Hepatic stellate cell (primary cell): ENCODE results near the gene RAB11A.

ENCODE experiments used
- DNase-seq: peaks from one replicate; pipeline ENCODE4 v3.0.0; 2011; ENCODE audit warnings: low spot score

RAB11A gene

GRCh38 chr15:65916664-65917406 lies 47.5 kb downstream of the RAB11A start:
- DNase-seq = peak; percentile 86

GRCh38 chr15:65917407-65917756 lies 48.1 kb downstream of the RAB11A start:
- no peak for DNase-seq

- no peak for DNase-seq
These were observed 48.6 kb downstream of the RAB11A start for GRCh38 chr15:65917936-65918335.

DNA sequence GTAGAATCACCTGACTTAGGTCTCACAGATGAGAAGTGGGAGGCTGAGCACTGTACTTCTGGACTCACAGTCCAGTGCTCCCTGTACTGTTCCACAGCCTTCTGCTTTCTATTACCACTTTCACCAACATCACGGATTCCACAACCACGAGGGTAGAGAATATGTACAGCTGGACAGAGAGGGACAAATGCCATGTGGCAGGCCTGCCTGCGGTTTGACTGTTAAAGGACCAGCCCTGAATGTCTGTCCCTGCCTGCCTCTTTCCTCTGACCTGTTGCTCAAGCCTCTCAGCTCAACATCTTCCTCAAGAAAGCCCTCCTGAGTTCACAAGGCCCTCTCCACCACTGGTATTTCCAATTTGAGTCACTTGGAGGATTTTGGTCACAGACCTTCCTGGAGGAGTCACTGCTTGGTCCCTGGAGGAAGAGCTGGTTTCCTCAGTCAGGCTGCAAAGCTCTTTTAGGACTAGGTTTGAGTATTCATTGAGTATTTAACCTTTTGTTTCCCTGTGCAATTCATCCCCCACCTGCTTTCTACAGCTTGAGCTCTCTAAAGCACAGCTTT lies 49.1 kb downstream of the RAB11A start:
- no peak for DNase-seq

GRCh38 chr15:65918945-65919344 lies 49.7 kb downstream of the RAB11A start:
- DNase-seq = no peak

GRCh38 chr15:65919353-65919752 lies 50.1 kb downstream of the RAB11A start:
- DNase-seq = no peak

DNA sequence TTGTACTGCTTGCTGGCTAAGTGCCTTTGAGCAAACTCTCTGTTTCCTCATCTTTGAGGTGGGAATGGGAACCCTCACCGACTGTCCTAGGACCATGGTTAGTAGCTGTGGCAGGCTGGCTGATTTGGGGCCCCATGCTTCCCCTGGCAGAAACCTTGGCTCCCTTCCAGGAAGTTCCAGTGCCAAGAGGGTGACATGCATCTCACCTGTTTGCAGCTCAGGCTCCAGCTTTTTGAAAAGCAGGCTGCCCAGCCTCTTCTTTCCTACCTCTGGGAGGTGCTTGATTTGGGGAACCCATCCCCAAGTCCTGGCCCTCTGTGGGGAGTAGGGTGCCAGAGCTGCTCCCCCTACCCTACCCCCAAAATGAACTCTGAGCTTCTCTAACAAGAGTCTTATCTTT lies 50.8 kb downstream of the RAB11A start:
- no peak for DNase-seq

GRCh38 chr15:65920825-65921309 lies 51.6 kb downstream of the RAB11A start:
- DNase-seq = peak; percentile 40

- DNase-seq = no peak
These were observed 52.5 kb downstream of the RAB11A start for GRCh38 chr15:65921780-65922179.

DNA sequence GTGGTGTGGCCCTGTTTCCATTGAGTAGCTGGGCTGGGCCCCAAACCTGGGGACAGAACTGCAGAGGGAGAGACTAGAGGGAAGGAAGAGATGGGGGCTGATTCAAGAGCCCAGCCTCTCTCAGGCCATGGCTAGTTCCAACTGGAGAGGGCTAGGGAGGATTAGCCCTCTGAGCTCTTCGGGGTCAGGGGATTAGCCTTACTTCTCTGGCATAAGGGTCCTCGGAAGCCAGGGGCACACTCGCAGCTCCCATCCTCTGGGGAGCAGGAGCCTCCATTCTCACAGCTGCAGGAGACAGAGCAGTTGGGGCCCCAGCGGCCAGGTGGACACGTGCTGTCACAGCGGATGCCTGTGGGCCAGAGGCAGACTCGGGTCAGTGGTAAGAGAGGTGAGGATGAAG lies 53.3 kb downstream of the RAB11A start:
- no peak for DNase-seq

- DNase-seq = no peak
These were observed 54.0 kb downstream of the RAB11A start for GRCh38 chr15:65923264-65923663.

DNA sequence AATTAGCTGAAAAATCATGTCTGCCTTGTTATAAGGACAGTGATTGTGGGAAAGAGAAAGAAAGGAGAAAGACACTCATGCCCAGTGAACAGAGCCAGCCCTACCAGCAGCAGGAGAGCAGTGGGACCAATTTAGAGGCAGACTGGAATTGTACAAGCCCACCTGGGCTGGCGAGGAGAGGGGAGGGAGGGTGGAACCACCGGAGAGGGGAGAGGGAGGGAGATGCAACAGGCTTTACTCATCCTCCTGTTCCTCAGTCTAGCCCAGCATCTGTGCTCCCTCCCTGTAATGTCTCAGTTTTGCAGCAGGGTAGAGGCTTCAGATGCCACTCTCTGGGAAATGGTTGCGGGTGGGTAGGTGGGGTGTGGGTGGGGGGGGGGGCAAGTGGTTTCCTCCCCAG lies 54.7 kb downstream of the RAB11A start:
- no peak for DNase-seq

- no peak for DNase-seq
These were observed 56.0 kb downstream of the RAB11A start for GRCh38 chr15:65925338-65925737.

- no peak for DNase-seq
These were observed 57.2 kb downstream of the RAB11A start for GRCh38 chr15:65926459-65926858.

DNA sequence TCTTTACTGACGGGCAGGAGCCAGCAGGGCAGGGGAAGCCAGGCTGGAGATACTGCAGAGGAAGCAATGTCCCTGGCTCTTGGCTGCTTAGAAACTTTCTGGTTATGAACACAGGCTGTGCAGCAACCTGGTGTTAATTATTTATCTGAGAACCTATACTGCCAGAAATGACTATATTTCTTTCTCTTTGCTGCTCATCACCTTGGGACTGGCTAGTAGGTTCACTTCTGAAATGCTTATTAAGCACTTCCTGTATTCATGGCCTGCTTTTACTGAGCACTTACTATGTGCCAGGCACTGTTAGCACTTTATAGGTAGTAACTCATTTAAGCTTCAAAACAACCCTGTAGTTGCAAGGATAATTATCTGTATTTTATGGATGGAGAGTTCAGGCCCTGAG lies 57.6 kb downstream of the RAB11A start:
- DNase-seq = no peak

DNA sequence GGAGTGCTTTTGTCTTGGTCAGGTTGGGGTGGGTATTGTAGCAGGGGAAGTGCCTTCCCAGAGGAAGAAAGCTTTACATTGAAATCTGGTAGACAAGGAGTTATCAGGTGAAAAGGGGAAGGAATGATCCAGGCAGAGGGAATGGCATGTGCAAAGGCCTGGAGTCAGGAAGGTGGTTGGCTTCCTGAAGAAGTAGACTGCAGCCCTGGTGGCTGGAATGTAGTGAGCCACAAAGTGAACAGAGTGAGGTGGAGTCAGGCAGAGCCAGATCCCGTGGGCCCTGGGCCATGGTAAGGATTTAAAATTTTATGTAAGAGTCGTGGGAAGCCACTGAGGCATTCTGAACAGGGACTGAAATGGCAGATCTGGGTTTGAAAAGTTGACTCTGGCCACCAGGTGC lies 58.3 kb downstream of the RAB11A start:
- DNase-seq = no peak

GRCh38 chr15:65929573-65929972 lies 60.3 kb downstream of the RAB11A start:
- no peak for DNase-seq

DNA sequence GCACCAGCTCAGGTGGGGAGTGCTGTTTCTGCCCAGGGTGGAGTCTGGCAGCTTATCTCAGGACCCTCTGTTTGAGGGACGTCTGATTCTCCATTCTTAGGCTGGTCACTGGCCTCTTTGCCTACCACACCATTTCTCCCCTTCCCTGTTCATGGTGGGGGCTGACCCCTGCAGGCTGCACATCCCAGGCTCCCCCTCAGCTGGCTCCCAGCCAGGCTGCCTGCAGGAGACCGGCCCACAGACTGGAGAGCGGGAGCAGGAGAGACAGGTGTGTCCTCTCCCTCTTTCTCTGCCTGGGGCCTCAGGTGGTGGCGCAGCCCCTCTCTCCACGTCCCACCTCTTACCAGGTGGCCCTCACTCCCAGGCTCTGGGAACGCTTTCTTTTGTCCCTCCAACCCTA lies 60.8 kb downstream of the RAB11A start:
- no peak for DNase-seq

DNA sequence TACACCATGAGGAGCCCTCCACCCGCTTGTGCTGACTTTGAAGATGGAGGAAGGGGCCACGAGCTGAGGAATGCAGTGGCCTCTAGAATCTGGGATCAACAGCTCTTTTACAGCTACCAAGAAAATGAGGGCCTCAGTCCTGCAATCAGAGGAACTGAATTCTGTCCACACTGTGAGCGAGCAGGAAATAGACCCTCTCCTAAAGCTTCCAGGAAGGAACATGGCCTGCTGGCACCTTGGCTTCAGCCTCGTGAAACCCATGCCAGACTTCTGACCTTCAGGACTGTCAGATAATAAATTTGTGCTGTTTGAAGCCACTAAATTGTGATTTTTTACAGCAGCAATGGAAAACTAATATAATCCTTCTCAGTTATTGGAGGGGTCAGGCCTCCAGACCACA lies 61.9 kb downstream of the RAB11A start:
- DNase-seq = no peak

DNA sequence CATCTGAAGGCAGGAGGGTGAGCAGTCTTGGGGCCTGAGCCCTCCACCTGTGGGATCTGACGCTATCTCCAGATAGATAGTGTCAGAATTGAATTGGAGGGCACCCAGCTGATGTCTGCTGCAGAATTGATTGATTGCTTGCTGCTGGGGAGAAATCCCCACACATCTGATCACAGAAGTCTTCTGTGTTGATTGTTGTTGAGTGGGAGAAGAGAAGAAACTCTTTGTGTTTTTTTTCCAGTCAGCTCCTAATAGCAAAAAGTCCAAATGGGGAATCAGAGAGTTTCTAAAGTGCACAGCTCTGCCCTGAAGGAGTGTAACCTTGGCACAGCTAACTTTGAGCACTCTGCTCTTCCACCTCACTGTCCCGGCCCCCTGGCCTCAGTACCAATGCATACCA lies 66.1 kb downstream of the RAB11A start:
- no peak for DNase-seq

DNA sequence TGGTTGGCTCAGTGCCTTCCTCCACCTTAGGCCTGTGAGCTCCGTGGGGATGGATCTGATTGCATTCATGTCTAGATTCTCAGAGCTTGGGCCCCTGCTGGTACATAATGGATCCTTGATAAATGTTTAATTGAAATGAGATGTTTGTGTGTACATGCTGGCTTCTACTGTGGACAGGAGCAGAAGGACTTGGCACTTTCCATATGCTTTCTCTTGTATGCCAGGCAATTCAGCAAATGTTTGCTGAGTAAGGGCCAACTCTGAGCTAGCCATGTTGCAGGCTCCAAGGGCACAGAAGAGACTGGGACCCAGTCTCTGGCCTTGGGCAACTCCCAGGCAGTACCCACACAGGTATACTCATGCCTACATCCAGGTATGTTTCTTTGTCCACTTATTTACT lies 67.0 kb downstream of the RAB11A start:
- DNase-seq = no peak

GRCh38 chr15:65937054-65937453 lies 67.8 kb downstream of the RAB11A start:
- DNase-seq = no peak

GRCh38 chr15:65937476-65937875 lies 68.2 kb downstream of the RAB11A start:
- DNase-seq = no peak

- no peak for DNase-seq
These were observed 69.3 kb downstream of the RAB11A start for GRCh38 chr15:65938604-65939003.
